Endothelial cell of umbilical vein (primary cell): Measurements from ENCODE around the gene TSPAN4.

Experiments
- EZH2 ChIP-seq: IDR thresholded peaks from 2 replicates; pipeline ENCODE4 v1.6.1; 2012; ENCODE audit warnings: borderline replicate concordance, low read depth, mild to moderate bottlenecking, moderate library complexity, low read length, inconsistent platforms; ENCODE audit not compliant: severe bottlenecking
- JUN ChIP-seq: IDR thresholded peaks from 2 replicates; pipeline ENCODE4 v1.6.1; 2011; ENCODE audit warnings: borderline replicate concordance, low read depth; ENCODE audit not compliant: insufficient read length, insufficient read depth
- MYC ChIP-seq: IDR thresholded peaks from one replicate; pipeline ENCODE4 v1.6.1; 2011; ENCODE audit warnings: mild to moderate bottlenecking, low read depth, low read length
- POLR2A ChIP-seq: IDR thresholded peaks from 2 replicates; pipeline ENCODE4 v1.6.1; 2012; ENCODE audit warnings: low read depth, mild to moderate bottlenecking, control low read depth, low read length
- TF ChIP-seq, protein P1 (sequence below), 2 donors: IDR thresholded peaks; 1 replicate in 1 of 2; 2 replicates in 1 of 2; pipeline ENCODE4 v1.5.1; 2011; ENCODE audit warnings: low read length in 2 of 2, mild to moderate bottlenecking in 2 of 2, moderate library complexity in 2 of 2, control low read depth in 1 of 2, inconsistent platforms in 1 of 2, low read depth in 1 of 2; ENCODE audit not compliant: insufficient read depth in 1 of 2; ENCODE audit errors: extremely low read depth in 1 of 2

DNA sequence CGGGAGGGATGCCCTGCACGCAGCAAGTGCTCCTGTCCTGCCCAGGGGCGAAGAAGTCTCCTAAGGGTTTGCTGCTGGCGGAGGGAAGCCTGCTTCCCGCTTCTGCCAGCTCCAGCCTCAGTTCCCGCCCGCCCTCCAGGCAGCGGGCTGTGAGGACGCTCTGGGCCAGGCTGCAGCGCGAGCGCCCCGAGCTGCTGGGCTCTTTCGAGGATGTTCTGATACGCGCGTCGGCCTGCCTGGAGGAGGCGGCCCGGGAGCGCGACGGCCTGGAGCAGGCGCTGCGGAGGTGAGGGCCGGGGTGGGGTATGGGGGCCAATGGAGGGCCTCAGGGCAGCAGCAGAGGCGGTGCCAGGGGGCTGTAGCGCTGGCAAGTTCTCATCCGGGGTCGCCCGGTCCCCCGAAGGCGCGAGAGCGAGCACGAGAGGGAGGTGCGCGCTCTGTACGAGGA, 12.8 kb upstream of the TSPAN4 start:
- TF ChIP-seq MYC (no peak), POLR2A (peak; percentile 57), EZH2 (no peak), JUN (no peak)
- TF ChIP-seq, protein P1, sequence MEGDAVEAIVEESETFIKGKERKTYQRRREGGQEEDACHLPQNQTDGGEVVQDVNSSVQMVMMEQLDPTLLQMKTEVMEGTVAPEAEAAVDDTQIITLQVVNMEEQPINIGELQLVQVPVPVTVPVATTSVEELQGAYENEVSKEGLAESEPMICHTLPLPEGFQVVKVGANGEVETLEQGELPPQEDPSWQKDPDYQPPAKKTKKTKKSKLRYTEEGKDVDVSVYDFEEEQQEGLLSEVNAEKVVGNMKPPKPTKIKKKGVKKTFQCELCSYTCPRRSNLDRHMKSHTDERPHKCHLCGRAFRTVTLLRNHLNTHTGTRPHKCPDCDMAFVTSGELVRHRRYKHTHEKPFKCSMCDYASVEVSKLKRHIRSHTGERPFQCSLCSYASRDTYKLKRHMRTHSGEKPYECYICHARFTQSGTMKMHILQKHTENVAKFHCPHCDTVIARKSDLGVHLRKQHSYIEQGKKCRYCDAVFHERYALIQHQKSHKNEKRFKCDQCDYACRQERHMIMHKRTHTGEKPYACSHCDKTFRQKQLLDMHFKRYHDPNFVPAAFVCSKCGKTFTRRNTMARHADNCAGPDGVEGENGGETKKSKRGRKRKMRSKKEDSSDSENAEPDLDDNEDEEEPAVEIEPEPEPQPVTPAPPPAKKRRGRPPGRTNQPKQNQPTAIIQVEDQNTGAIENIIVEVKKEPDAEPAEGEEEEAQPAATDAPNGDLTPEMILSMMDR (IDR thresholded peaks at IDR 0.05; ENCODE audit: extremely low read depth in 1 of 2, insufficient read depth in 1 of 2, low read depth in 1 of 2, low read length in 2 of 2), result no peak
